CD4-positive, alpha-beta memory T cell (primary cell): ENCODE measurements around the gene EGFL7. TPM values are rescaled to one million over a fixed set of nuclear protein-coding genes. Genes with fewer than 3 reads are reported as not detected.
A peak's percentile ranks its signal among the peaks of the same experiment; 100 is the strongest.

Experiments used
- CTCF ChIA-PET: fragments of 350-600 bp; sonication (Branson Sonifier 250); formaldehyde crosslinking; loops from one replicate; lab custom pipeline; 2021; ENCODE audit warnings: inconsistent platforms; ENCODE audit not compliant: partially characterized antibody; lab: Charles Lee
- POLR2A ChIA-PET: fragments of 350-600 bp; sonication (Branson Sonifier 250); formaldehyde crosslinking; loops from one replicate; lab custom pipeline; 2021; ENCODE audit not compliant: partially characterized antibody; lab: Charles Lee
- DNase-seq, 5 donors: peaks; one replicate each; pipeline versions ENCODE4 v3.0.0 to v3.0.0-alpha.2; 2020 to 2022; ENCODE audit warnings: mixed read lengths in 1 of 5
- H3K27ac ChIP-seq: one replicate; pipeline ENCODE4 v1.7.0; 2013; ENCODE audit warnings: low read depth, low read length
- H3K27me3 ChIP-seq: 2 replicates; pipeline ENCODE4 v1.7.0; 2013; ENCODE audit warnings: mild to moderate bottlenecking, low read length, moderate library complexity; ENCODE audit not compliant: insufficient read depth
- H3K36me3 ChIP-seq: 2 replicates; pipeline ENCODE4 v1.7.0; 2013; ENCODE audit warnings: mild to moderate bottlenecking, low read length, moderate library complexity; ENCODE audit not compliant: insufficient read depth
- H3K4me1 ChIP-seq: 2 replicates; pipeline ENCODE4 v1.7.0; 2013; ENCODE audit warnings: mild to moderate bottlenecking, low read length, moderate library complexity; ENCODE audit not compliant: insufficient read depth
- H3K4me3 ChIP-seq, 2 donors: one replicate each; pipeline ENCODE4 v1.7.0; 2013; ENCODE audit warnings: low read length in 2 of 2, mild to moderate bottlenecking in 1 of 2
- H3K9me3 ChIP-seq, 2 donors: one replicate each; pipeline ENCODE4 v1.7.0; 2013; ENCODE audit warnings: low read length in 2 of 2, control low read depth in 1 of 2; ENCODE audit not compliant: control insufficient read depth in 1 of 2
- H3K27ac Mint-ChIP-seq, 7 donors: one replicate each; pipeline ENCODE4 v1.8.0; 2020 to 2021; ENCODE audit warnings: mixed read lengths in 7 of 7, mild to moderate bottlenecking in 6 of 7, inconsistent platforms in 3 of 7, moderate library complexity in 3 of 7
- H3K27me3 Mint-ChIP-seq, 2 donors: one replicate each; pipeline ENCODE4 v1.8.0; 2020 to 2021; ENCODE audit warnings: mixed read lengths in 2 of 2
- H3K36me3 Mint-ChIP-seq, 2 donors: one replicate each; pipeline ENCODE4 v1.8.0; 2020 to 2021; ENCODE audit warnings: mixed read lengths in 2 of 2, inconsistent platforms in 1 of 2, mild to moderate bottlenecking in 1 of 2
- H3K4me1 Mint-ChIP-seq, 4 donors: one replicate each; pipeline ENCODE4 v1.8.0; 2020 to 2021; ENCODE audit warnings: mixed read lengths in 4 of 4, mild to moderate bottlenecking in 1 of 4
- H3K4me3 Mint-ChIP-seq, 8 donors: one replicate each; pipeline ENCODE4 v1.8.0; 2020 to 2021; ENCODE audit warnings: mixed read lengths in 8 of 8, mild to moderate bottlenecking in 7 of 8, moderate library complexity in 6 of 8, inconsistent platforms in 3 of 8
- H3K9me3 Mint-ChIP-seq, 8 donors: one replicate each; pipeline ENCODE4 v1.8.0; 2020 to 2021; ENCODE audit warnings: mixed read lengths in 8 of 8, mild to moderate bottlenecking in 5 of 8, inconsistent platforms in 3 of 8, moderate library complexity in 1 of 8
- intact Hi-C: fragments of 100-400 bp; cut with micrococcal nuclease; formaldehyde crosslinking; loops from one replicate; pipeline ENCODE4 v1.15.1; 2023
- polyA plus RNA-seq, 2 donors: library from polyadenylated mRNA; unstranded; fragments of 300-500 nt; fragmentation: Illumina TruSeq; gene quantifications; one replicate each; pipeline ENCODE4 v1.2.3, GENCODE V29; 2021
- total RNA-seq, 2 experiments: library from RNA; stranded (reverse); gene quantifications; one replicate each; pipeline ENCODE4 v1.2.3, GENCODE V29; 2021

Gene EGFL7
- total and polyA plus RNA-seq, 4 experiments from 2014 or later = 0.64 TPM; not detected in 3

- Histone ChIP-seq H3K27me3 (no peaks in the 10 kb centered on the region), H3K9me3 (no peaks in the 10 kb centered on the region), H3K4me3 (no peak overlapping the region), H3K4me1 (peaks cover 11% of the 10 kb centered on the region), H3K27ac (no peak overlapping the region), H3K36me3 (no peaks in the 10 kb centered on the region)
- Mint-ChIP-seq H3K4me1 (peaks cover 0 to 10% (median 0%) of the 10 kb centered on the region in 4 donors), H3K27me3 (peaks cover 0 to 6% of the 10 kb centered on the region in 2 donors), H3K4me3 (no peak overlapping the region), H3K9me3 (no peaks in the 10 kb centered on the region), H3K36me3 (no peaks in the 10 kb centered on the region), H3K27ac (peak overlapping the region in 1 of 7 donors; percentile 69)
- no peak for DNase-seq
- CTCF ChIA-PET = no interaction called here
- POLR2A ChIA-PET = interaction anchor here (0.6 kb wide), 1 partner anchor 310 kb away, joined by 5 read pairs; no protein-coding TSS in a partner anchor
- intact Hi-C loops = no loop called here
These were observed 27.5 kb downstream of the EGFL7 start for GRCh38 chr9:136690104-136690805.

- no peak overlapping the region for H3K4me3 Mint-ChIP-seq
These were observed 28.1 kb downstream of the EGFL7 start for GRCh38 chr9:136690806-136691261.

DNA sequence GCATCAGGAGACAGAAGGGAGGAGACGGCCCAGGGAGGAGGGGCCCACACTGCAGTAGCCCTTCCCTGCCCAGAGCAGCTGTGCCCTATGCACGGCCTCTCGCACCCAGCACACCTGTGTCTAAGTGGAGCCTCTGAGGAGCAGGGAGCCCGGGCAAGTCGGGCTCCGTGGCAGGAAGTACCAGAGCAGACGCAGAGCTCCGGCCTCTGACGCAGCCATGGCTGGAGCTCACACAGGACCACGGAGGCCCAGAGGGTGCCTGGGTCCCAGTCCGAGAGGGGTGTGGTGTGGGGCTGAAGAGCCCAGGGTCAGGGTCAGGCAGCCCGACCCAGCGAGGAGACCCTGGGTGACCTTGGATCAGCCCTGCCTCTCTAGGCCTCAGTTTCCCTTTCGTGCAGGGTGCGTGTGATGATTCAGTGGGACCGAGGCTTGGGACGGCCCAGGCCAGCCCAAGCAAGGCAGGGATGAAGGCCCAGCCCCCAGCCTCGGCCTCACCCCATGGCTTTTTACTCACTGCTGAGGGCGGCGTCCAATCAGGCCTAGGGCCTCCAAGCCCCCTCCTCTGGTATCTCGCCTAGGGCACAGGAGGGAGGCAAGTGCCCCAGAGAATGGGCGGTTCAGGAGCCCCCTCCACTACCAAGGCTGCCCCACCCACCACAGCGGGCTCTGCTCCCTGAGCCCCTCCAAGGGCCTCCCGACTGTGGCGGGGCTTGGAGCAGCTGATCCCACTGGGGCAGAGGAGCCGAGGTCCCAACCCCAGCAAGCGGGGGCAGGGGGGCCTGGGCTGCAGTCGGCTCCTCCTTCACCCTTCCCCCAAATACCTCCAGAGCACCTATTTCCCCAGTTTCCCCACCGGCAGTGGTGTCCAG is 28.8 kb downstream of the EGFL7 start:
- Mint-ChIP-seq H3K27ac (no peak overlapping the region), H3K27me3 (peaks cover 0 to 6% of the 10 kb centered on the region in 2 donors), H3K36me3 (no peaks in the 10 kb centered on the region), H3K9me3 (no peaks in the 10 kb centered on the region), H3K4me1 (peaks cover 0 to 3% (median 0%) of the 10 kb centered on the region in 4 donors), H3K4me3 (no peak overlapping the region)
- H3K4me3 ChIP-seq = no peak overlapping the region
- ChIA-PET CTCF (no interaction called here), POLR2A (no interaction called here)
- no peak for DNase-seq
- H3K27me3 ChIP-seq = no peaks in the 10 kb centered on the region
- intact Hi-C loops = no loop called here
- no peaks in the 10 kb centered on the region for H3K9me3 ChIP-seq
- H3K4me1 ChIP-seq = no peaks in the 10 kb centered on the region
- no peak overlapping the region for H3K27ac ChIP-seq
- no peaks in the 10 kb centered on the region for H3K36me3 ChIP-seq

More at GRCh38 chr9:136690806-136691261, 28.1 kb downstream of the EGFL7 start:
- H3K36me3 Mint-ChIP-seq = no peaks in the 10 kb centered on the region
- Histone ChIP-seq H3K9me3 (no peaks in the 10 kb centered on the region), H3K4me1 (peaks cover 7% of the 10 kb centered on the region), H3K27ac (no peak overlapping the region), H3K27me3 (no peaks in the 10 kb centered on the region), H3K4me3 (no peak overlapping the region), H3K36me3 (no peaks in the 10 kb centered on the region)
- CTCF ChIA-PET = no interaction called here
- intact Hi-C loops = no loop called here
- no peaks in the 10 kb centered on the region for H3K9me3 Mint-ChIP-seq
- H3K4me1 Mint-ChIP-seq = peaks cover 0 to 9% (median 0%) of the 10 kb centered on the region in 4 donors
- no peak overlapping the region for H3K27ac Mint-ChIP-seq
- H3K27me3 Mint-ChIP-seq = peaks cover 0 to 6% of the 10 kb centered on the region in 2 donors
- POLR2A ChIA-PET = no interaction called here
- no peak for DNase-seq

- CTCF ChIA-PET = no interaction called here
- H3K27me3 ChIP-seq = no peaks in the 10 kb centered on the region
- no peaks in the 10 kb centered on the region for H3K9me3 ChIP-seq
- no peak overlapping the region for H3K4me3 Mint-ChIP-seq
- peaks cover 0 to 3% (median under 1%) of the 10 kb centered on the region in 4 donors for H3K4me1 Mint-ChIP-seq
- H3K27ac ChIP-seq = no peak overlapping the region
- intact Hi-C loops = no loop called here
- no peaks in the 10 kb centered on the region for H3K4me1 ChIP-seq
- no peaks in the 10 kb centered on the region for H3K36me3 Mint-ChIP-seq
- POLR2A ChIA-PET = no interaction called here
- DNase-seq = no peak
- H3K27ac Mint-ChIP-seq = peak overlapping the region in 1 of 7 donors; percentile 15
- no peak overlapping the region for H3K4me3 ChIP-seq
- H3K27me3 Mint-ChIP-seq = peaks cover 0 to 8% of the 10 kb centered on the region in 2 donors
- no peaks in the 10 kb centered on the region for H3K36me3 ChIP-seq
- no peaks in the 10 kb centered on the region for H3K9me3 Mint-ChIP-seq
These were observed 29.7 kb downstream of the EGFL7 start for GRCh38 chr9:136692185-136693134.

GRCh38 chr9:136693135-136693489 is 30.4 kb downstream of the EGFL7 start:
- no peaks in the 10 kb centered on the region for H3K9me3 ChIP-seq
- no peaks in the 10 kb centered on the region for H3K36me3 ChIP-seq
- H3K9me3 Mint-ChIP-seq = no peaks in the 10 kb centered on the region
- H3K27ac Mint-ChIP-seq = peak overlapping the region in 1 of 7 donors; percentile 15
- CTCF ChIA-PET = no interaction called here
- no peaks in the 10 kb centered on the region for H3K36me3 Mint-ChIP-seq
- intact Hi-C loops = no loop called here
- no peak overlapping the region for H3K4me3 Mint-ChIP-seq
- H3K4me1 ChIP-seq = no peaks in the 10 kb centered on the region
- H3K27me3 ChIP-seq = no peaks in the 10 kb centered on the region
- H3K4me1 Mint-ChIP-seq = peaks cover 0 to 2% (median under 1%) of the 10 kb centered on the region in 4 donors
- H3K4me3 ChIP-seq = no peak overlapping the region
- DNase-seq = no peak
- peaks cover 0 to 9% of the 10 kb centered on the region in 2 donors for H3K27me3 Mint-ChIP-seq
- POLR2A ChIA-PET = no interaction called here
- no peak overlapping the region for H3K27ac ChIP-seq

GRCh38 chr9:136693490-136694162 is 30.9 kb downstream of the EGFL7 start:
- H3K27me3 ChIP-seq = no peaks in the 10 kb centered on the region

More at GRCh38 chr9:136693490-136694162, 30.9 kb downstream of the EGFL7 start:
- ChIA-PET CTCF (no interaction called here), POLR2A (no interaction called here)
- intact Hi-C loops = no loop called here
- no peak for DNase-seq
- Histone ChIP-seq H3K27ac (no peak overlapping the region), H3K36me3 (no peaks in the 10 kb centered on the region), H3K4me3 (no peak overlapping the region), H3K4me1 (no peaks in the 10 kb centered on the region), H3K9me3 (no peaks in the 10 kb centered on the region)
- Mint-ChIP-seq H3K27me3 (peaks cover 0 to 9% of the 10 kb centered on the region in 2 donors), H3K9me3 (no peaks in the 10 kb centered on the region), H3K36me3 (no peaks in the 10 kb centered on the region), H3K27ac (peak overlapping the region in 1 of 7 donors; percentile 15), H3K4me3 (no peak overlapping the region), H3K4me1 (peaks cover 0 to 2% (median 0%) of the 10 kb centered on the region in 4 donors)
